ENCODE results near the gene MAGI2. TPM values are rescaled to one million over a fixed set of nuclear protein-coding genes. Genes with fewer than 3 reads are reported as not detected.

The MAGI2 gene
- total and polyA plus RNA-seq, 2 of the 13 experiments (the other 11 are each of a cell fraction or from before 2014, with no cell fraction given): 1.5 to 3.8 TPM

DNA sequence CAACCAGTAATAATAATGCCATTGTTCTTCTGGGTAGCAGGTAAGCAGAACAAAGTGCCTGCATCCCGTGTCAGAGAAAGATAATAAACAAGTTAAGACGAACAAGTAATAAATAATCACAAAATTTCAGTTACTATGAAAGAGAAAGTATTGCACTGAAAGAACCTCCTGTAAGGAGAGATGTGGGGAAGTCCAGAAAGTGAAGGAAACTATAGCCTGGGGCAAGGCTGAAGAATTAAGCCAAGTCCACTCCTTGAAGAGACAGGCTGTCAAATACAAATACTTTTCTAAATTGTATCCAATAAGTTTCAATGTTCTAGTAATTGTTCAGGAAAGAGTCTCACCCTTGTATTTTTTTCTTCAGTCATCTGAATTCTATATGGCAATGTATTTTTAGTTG lies 611.4 kb downstream of the MAGI2 start:
- WGBS (ENCODE audit: low lambda C conversion rate): 4% methylated on average over 2 of the region's 2 CpGs
- H3K27ac ChIP-seq (ENCODE audit: extremely low read length, insufficient read depth, low read length): no peak overlapping the region
- no peaks in the 10 kb centered on the region for H3K27me3 ChIP-seq (ENCODE audit: control insufficient read depth in 1 of 2, insufficient read depth in 2 of 2, low read length in 2 of 2)
- intact Hi-C loops (cut with micrococcal nuclease; ENCODE audit: unreplicated experiment): no loop called here
- H3K36me3 ChIP-seq (replicated peaks in 1 of 2; ENCODE audit: control insufficient read depth in 1 of 2, insufficient read depth in 2 of 2, low read length in 2 of 2): no peaks in the 10 kb centered on the region
- DNase-seq (ENCODE audit: low spot score): no peak
- no peak for FAIRE-seq
- no peak overlapping the region for H3K4me3 ChIP-seq (replicated peaks in 1 of 3; ENCODE audit: insufficient read depth in 1 of 3, low read depth in 2 of 3, low read length in 3 of 3)
- no peak overlapping the region for H3K9ac ChIP-seq (ENCODE audit: insufficient read depth, low read depth, low read length)
- no peak overlapping the region for H2AFZ ChIP-seq (ENCODE audit: low read length)
- no peaks in the 10 kb centered on the region for H4K20me1 ChIP-seq (ENCODE audit: insufficient read depth, low read length)
- ATAC-seq: no peak
- H3K4me1 ChIP-seq (ENCODE audit: insufficient read depth, low read length): no peaks in the 10 kb centered on the region
- POLR2A ChIA-PET: no interaction called here
- CTCF ChIA-PET (ENCODE audit: low intra/inter-chr PET ratio, low total read pairs): no interaction called here
- no TSS peak for BruUV-seq (replicated peaks)
- TF ChIP-seq, protein P1, sequence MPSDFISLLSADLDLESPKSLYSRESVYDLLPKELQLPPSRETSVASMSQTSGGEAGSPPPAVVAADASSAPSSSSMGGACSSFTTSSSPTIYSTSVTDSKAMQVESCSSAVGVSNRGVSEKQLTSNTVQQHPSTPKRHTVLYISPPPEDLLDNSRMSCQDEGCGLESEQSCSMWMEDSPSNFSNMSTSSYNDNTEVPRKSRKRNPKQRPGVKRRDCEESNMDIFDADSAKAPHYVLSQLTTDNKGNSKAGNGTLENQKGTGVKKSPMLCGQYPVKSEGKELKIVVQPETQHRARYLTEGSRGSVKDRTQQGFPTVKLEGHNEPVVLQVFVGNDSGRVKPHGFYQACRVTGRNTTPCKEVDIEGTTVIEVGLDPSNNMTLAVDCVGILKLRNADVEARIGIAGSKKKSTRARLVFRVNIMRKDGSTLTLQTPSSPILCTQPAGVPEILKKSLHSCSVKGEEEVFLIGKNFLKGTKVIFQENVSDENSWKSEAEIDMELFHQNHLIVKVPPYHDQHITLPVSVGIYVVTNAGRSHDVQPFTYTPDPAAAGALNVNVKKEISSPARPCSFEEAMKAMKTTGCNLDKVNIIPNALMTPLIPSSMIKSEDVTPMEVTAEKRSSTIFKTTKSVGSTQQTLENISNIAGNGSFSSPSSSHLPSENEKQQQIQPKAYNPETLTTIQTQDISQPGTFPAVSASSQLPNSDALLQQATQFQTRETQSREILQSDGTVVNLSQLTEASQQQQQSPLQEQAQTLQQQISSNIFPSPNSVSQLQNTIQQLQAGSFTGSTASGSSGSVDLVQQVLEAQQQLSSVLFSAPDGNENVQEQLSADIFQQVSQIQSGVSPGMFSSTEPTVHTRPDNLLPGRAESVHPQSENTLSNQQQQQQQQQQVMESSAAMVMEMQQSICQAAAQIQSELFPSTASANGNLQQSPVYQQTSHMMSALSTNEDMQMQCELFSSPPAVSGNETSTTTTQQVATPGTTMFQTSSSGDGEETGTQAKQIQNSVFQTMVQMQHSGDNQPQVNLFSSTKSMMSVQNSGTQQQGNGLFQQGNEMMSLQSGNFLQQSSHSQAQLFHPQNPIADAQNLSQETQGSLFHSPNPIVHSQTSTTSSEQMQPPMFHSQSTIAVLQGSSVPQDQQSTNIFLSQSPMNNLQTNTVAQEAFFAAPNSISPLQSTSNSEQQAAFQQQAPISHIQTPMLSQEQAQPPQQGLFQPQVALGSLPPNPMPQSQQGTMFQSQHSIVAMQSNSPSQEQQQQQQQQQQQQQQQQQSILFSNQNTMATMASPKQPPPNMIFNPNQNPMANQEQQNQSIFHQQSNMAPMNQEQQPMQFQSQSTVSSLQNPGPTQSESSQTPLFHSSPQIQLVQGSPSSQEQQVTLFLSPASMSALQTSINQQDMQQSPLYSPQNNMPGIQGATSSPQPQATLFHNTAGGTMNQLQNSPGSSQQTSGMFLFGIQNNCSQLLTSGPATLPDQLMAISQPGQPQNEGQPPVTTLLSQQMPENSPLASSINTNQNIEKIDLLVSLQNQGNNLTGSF (CRISPR knock-in tag; IDR thresholded peaks at IDR 0.05): no peak
- TF ChIP-seq MEF2D (CRISPR knock-in tag; IDR thresholded peaks at IDR 0.05): no peak
- TF ChIP-seq MAFG (CRISPR knock-in tag; IDR thresholded peaks at IDR 0.05): no peak
- no peak for TF ChIP-seq PRMT3 (CRISPR knock-in tag; IDR thresholded peaks at IDR 0.05; ENCODE audit: borderline replicate concordance, low read depth)
- no peak for TF ChIP-seq ASH2L (IDR thresholded peaks at IDR 0.05; ENCODE audit: insufficient read length, low read depth, low read length)
- no peak for TF ChIP-seq TBP (CRISPR knock-in tag; IDR thresholded peaks at IDR 0.05)
- no peak for TF ChIP-seq ZNF20 (CRISPR knock-in tag; IDR thresholded peaks at IDR 0.05)
- TF ChIP-seq, protein P2, sequence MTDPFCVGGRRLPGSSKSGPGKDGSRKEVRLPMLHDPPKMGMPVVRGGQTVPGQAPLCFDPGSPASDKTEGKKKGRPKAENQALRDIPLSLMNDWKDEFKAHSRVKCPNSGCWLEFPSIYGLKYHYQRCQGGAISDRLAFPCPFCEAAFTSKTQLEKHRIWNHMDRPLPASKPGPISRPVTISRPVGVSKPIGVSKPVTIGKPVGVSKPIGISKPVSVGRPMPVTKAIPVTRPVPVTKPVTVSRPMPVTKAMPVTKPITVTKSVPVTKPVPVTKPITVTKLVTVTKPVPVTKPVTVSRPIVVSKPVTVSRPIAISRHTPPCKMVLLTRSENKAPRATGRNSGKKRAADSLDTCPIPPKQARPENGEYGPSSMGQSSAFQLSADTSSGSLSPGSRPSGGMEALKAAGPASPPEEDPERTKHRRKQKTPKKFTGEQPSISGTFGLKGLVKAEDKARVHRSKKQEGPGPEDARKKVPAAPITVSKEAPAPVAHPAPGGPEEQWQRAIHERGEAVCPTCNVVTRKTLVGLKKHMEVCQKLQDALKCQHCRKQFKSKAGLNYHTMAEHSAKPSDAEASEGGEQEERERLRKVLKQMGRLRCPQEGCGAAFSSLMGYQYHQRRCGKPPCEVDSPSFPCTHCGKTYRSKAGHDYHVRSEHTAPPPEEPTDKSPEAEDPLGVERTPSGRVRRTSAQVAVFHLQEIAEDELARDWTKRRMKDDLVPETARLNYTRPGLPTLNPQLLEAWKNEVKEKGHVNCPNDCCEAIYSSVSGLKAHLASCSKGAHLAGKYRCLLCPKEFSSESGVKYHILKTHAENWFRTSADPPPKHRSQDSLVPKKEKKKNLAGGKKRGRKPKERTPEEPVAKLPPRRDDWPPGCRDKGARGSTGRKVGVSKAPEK (CRISPR knock-in tag; IDR thresholded peaks at IDR 0.05; ENCODE audit: borderline replicate concordance): no peak
- no peak for TF ChIP-seq SATB2 (CRISPR knock-in tag; IDR thresholded peaks at IDR 0.05)
- H3K79me2 ChIP-seq (ENCODE audit: insufficient read depth, low read length): no peaks in the 10 kb centered on the region
- in situ Hi-C loops (cut with HindIII; ENCODE audit: extremely low pct_ligation_motif_present, low pct_unique_long_range_greater_than_20kb): no loop called here
- H3K9me3 ChIP-seq (ENCODE audit: low read length): no peaks in the 10 kb centered on the region
- H3K4me2 ChIP-seq (ENCODE audit: low read depth, low read length): no peak overlapping the region
